ENCODE results near the gene DOCK6. TPM values are rescaled to one million over a fixed set of nuclear protein-coding genes. Genes with fewer than 3 reads are reported as not detected.

Gene DOCK6
- total and polyA plus RNA-seq, 2 of the 13 experiments (the other 11 are each of a cell fraction or from before 2014, with no cell fraction given), result 5.4 to 38.1 TPM

GRCh38 chr19:11203194-11204075 lies 58.9 kb downstream of the DOCK6 start (continued):
- no peak for TF ChIP-seq ZNF318 (CRISPR knock-in tag; IDR thresholded peaks at IDR 0.05)
- TF ChIP-seq STAG1 (CRISPR knock-in tag; IDR thresholded peaks at IDR 0.05), result peak; percentile 89

Measured in HepG2 (cell line).